Heart right ventricle (tissue), 16 donors: ENCODE measurements around the gene PCDHA1. TPM values are rescaled to one million over a fixed set of nuclear protein-coding genes. Genes with fewer than 3 reads are reported as not detected.
"Not testable (repeated sequence)": the region's sequence is repeated elsewhere in the genome, so short reads cannot be mapped to it uniquely, and the experiment has no call there.

Source experiments
- ATAC-seq, 8 donors: fragments of 200-7000 bp; cut with Tn5 transposase; one replicate each; pipeline ENCODE4 v1.9.1; 2020; ENCODE audit warnings: mild to moderate bottlenecking in 8 of 8, moderate library complexity in 8 of 8, moderate number of reproducible peaks in 1 of 8
- DNase-seq, 2 donors: peaks; one replicate each; pipeline ENCODE4 v3.0.0-alpha.2; 2020
- H3K27ac ChIP-seq, 10 donors: fragments of 200-600 bp; sonication (generic) in 2 of 10; one replicate each; pipeline versions ENCODE4 v1.5.0 to v1.8.0; 2020 to 2022; ENCODE audit warnings: mild to moderate bottlenecking in 3 of 10
- H3K27me3 ChIP-seq, 7 donors: fragments of 200-600 bp; one replicate each; pipeline ENCODE4 v1.8.0; 2021 to 2022; ENCODE audit warnings: mild to moderate bottlenecking in 2 of 7
- H3K36me3 ChIP-seq, 9 donors: fragments of 200-600 bp; sonication (generic) in 1 of 9; one replicate each; pipeline versions ENCODE4 v1.5.0 to v1.8.0; 2020 to 2022; ENCODE audit warnings: mild to moderate bottlenecking in 2 of 9
- H3K4me1 ChIP-seq, 9 donors: fragments of 200-600 bp; sonication (generic) in 1 of 9; one replicate each; pipeline versions ENCODE4 v1.5.0 to v1.8.0; 2020 to 2022; ENCODE audit warnings: mild to moderate bottlenecking in 4 of 9
- H3K4me3 ChIP-seq, 10 donors: fragments of 200-600 bp; sonication (generic) in 2 of 10; one replicate each; pipeline versions ENCODE4 v1.5.0 to v1.8.0; 2020 to 2022; ENCODE audit warnings: mild to moderate bottlenecking in 7 of 10, moderate library complexity in 2 of 10
- H3K9me3 ChIP-seq, 11 donors: fragments of 200-600 bp in 10 of 11; sonication (generic) in 2 of 11; one replicate each; pipeline versions ENCODE4 v1.5.0 to v1.8.0; 2013 to 2022; ENCODE audit warnings: mild to moderate bottlenecking in 2 of 11, control low read depth in 1 of 11, moderate library complexity in 1 of 11
- CTCF ChIP-seq, 9 donors: fragments of 200-600 bp; sonication (generic) in 2 of 9; IDR thresholded peaks; one replicate each; pipeline versions ENCODE4 v1.5.0 to v1.8.0; 2021 to 2022; ENCODE audit warnings: antibody characterized with exemption in 9 of 9, mild to moderate bottlenecking in 5 of 9, moderate library complexity in 1 of 9
- WGBS, 2 donors: extraction: QIAGEN DNeasy Blood & Tissue Kit; methylation state at CpG; one replicate each; pipeline ENCODE4 v1.1.7; 2013; ENCODE audit warnings: inconsistent platforms in 1 of 2; 5-methylcytosine and 5-hydroxymethylcytosine counted together
- intact Hi-C, 10 donors: fragments of 100-400 bp; cut with DNase I; formaldehyde crosslinking; loops; one replicate each; pipeline versions ENCODE4 v1.11.1 to v1.14.2; 2022
- polyA plus RNA-seq, 2 donors: library from polyadenylated mRNA; stranded (reverse); fragments of 200-250 nt; gene quantifications; one replicate each; pipeline ENCODE4 v1.2.3, GENCODE V29; 2013
- total RNA-seq, 10 donors: library from RNA; stranded (reverse); fragmentation: NEBNext Ultra II Directional in 3 of 10; extraction: Animal tissue kit (Norgen Biotek cat#: 25700) in 3 of 10; gene quantifications; one replicate each; pipeline versions ENCODE4 v1.2.1 to v1.2.4, GENCODE V29; 2021 to 2023
- donor health status: Arrhythmogenic right ventricular cardiomyopathy.
- donor health status: ischemic (EF 13 %, LVEDD 7.1; RV severe dilation, severe dysfunction).
- donor health status: healthy with polysubstance abuse.
- donor health status: DM: no; HTN: yes; CAD: no.
- donor health status: DM: no; HTN: no; CAD: no.
- donor health status: ischemic (EF 25% LVEDD 6.9; RV normal size, moderate dysfunction).
- donor health status: ischemic (EF 25% LVEDD 5.7; RV mildly dilated, moderate dysfunction).
- donor health status: healthy.
- donor health status: DM: yes; HTN: yes; CAD: no.
- donor health status: Ischemic cardiomyopathy.
- donor health status: ischemic (EF 35%, LVEDD 5.7; RV mildly dilated, moderate dysfunction).
- donor health status: nonischemic (EF 11% LVEDD 7.7; RV severe dilation, severe dysfunction).
- donor health status: DM: yes; HTN: yes; CAD: no.
- donor health status: PGD.
- donor health status: ischemic (EF 29% LVEDD 5.4; RV normal size, mild dysfunction).
- donor health status: nonischemic (EF 23%, LVEDD 6.1; RV moderate dilation, normal function).

The PCDHA1 gene
- total and polyA plus RNA-seq, 12 donors = 0.07 to 0.09 TPM; not detected in 10

GRCh38 chr5:140796718-140797095, 10.8 kb downstream of the PCDHA1 start:
- H3K4me3 ChIP-seq = no peak overlapping the region
- 42 to 50% methylated on average over 39 of the region's 39 CpGs for WGBS, 2 donors
- H3K27me3 ChIP-seq = peaks cover 0 to 67% (median 26%) of the 10 kb centered on the region in 7 donors
- H3K36me3 ChIP-seq = no peaks in the 10 kb centered on the region
- intact Hi-C loops = no loop called here
- no peak for TF ChIP-seq CTCF (IDR thresholded peaks at IDR 0.05)
- H3K9me3 ChIP-seq = peaks cover 0 to 84% (median 21%) of the 10 kb centered on the region in 11 donors
- no peak overlapping the region for H3K27ac ChIP-seq
- no peak for ATAC-seq
- DNase-seq = no peak
- no peaks in the 10 kb centered on the region for H3K4me1 ChIP-seq

GRCh38 chr5:140800816-140801493, 15.0 kb downstream of the PCDHA1 start, which contains the start of gene PCDHA3:
TSS of gene PCDHA3 (plus strand) at chr5:140801057.
- Histone ChIP-seq H3K27ac (no peak within 1 kb of the TSS), H3K27me3 (peaks cover 0 to 75% (median 29%) of the 10 kb centered on the region in 7 donors), H3K4me1 (no peaks in the 10 kb centered on the region), H3K4me3 (peak within 1 kb of the TSS in 9 of 10 donors; percentile 18 to 51 (median 28)), H3K36me3 (no peaks in the 10 kb centered on the region), H3K9me3 (peaks cover 0 to 70% (median 23%) of the 10 kb centered on the region in 11 donors)
- DNase-seq (no peak), ATAC-seq (no peak)
- peak in 6 of 9 donors; percentile 25 to 56 (median 36) for TF ChIP-seq CTCF (IDR thresholded peaks at IDR 0.05)
- intact Hi-C loops = no loop called here
- WGBS, 2 donors = 10 to 13% methylated on average over 29 of the region's 29 CpGs

GRCh38 chr5:140801494-140801841, 15.5 kb downstream of the PCDHA1 start:
- H3K27me3 ChIP-seq = peaks cover 0 to 73% (median 31%) of the 10 kb centered on the region in 7 donors
- H3K27ac ChIP-seq = no peak overlapping the region
- DNase-seq (no peak), ATAC-seq (no peak)
- TF ChIP-seq CTCF (IDR thresholded peaks at IDR 0.05) = peak in 5 of 9 donors; percentile 3 to 43 (median 19)
- no peaks in the 10 kb centered on the region for H3K4me1 ChIP-seq
- 10 to 13% methylated on average over 16 of the region's 16 CpGs for WGBS, 2 donors
- peak overlapping the region in 9 of 10 donors; percentile 18 to 51 (median 28) for H3K4me3 ChIP-seq
- no peaks in the 10 kb centered on the region for H3K36me3 ChIP-seq
- H3K9me3 ChIP-seq = peaks cover 0 to 70% (median 19%) of the 10 kb centered on the region in 11 donors
- intact Hi-C loops = no loop called here

GRCh38 chr5:140802381-140802780, 16.4 kb downstream of the PCDHA1 start:
- intact Hi-C loops = not testable (repeated sequence)
- WGBS, 2 donors = 34 to 51% methylated on average over 45 of the region's 45 CpGs

GRCh38 chr5:140802781-140803271, 16.9 kb downstream of the PCDHA1 start:
- intact Hi-C loops = no loop called here
- 29 to 38% methylated on average over 53 of the region's 53 CpGs for WGBS, 2 donors
- no peaks in the 10 kb centered on the region for H3K36me3 ChIP-seq

More at GRCh38 chr5:140802381-140802780, 16.4 kb downstream of the PCDHA1 start:
- Histone ChIP-seq H3K9me3 (peaks cover 0 to 70% (median 15%) of the 10 kb centered on the region in 11 donors), H3K27me3 (peaks cover 0 to 72% (median 29%) of the 10 kb centered on the region in 7 donors)
- not testable (repeated sequence) for ATAC-seq, DNase-seq, H3K36me3 ChIP-seq, H3K4me1 ChIP-seq, H3K4me3 ChIP-seq, H3K27ac ChIP-seq

More at GRCh38 chr5:140802781-140803271, 16.9 kb downstream of the PCDHA1 start:
- no peak for TF ChIP-seq CTCF (IDR thresholded peaks at IDR 0.05)
- Histone ChIP-seq H3K9me3 (peaks cover 0 to 70% (median 15%) of the 10 kb centered on the region in 11 donors), H3K4me1 (no peaks in the 10 kb centered on the region), H3K27ac (no peak overlapping the region), H3K4me3 (no peak overlapping the region), H3K27me3 (peaks cover 0 to 70% (median 33%) of the 10 kb centered on the region in 7 donors)
- ATAC-seq = no peak
- no peak for DNase-seq
